Measurements from ENCODE around the gene EIF4G2.

Gene EIF4G2

DNA sequence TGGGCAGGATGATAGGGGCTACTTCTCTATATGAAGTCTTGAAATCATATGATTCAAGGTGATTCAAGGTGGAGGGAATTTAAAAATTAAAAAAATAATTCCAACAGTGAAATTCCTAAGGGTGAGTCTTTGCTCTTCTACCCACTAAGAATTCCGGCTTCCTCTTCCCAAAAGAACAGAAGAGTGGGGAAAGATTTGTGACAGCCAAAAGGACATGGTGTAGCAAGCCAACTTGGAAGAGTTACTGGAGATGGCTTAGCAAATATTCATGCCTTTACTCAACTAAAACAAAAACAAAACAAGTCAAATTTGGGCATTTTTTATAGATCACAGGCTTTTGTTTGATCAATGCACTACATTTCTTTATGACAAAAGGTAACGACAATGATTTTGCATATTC lies 36.9 kb upstream of the EIF4G2 start:
- TF ChIP-seq ZNF423 (tag by site-specific recombination; IDR thresholded peaks at IDR 0.05) (no peak), ZIC2 (tag by site-specific recombination; IDR thresholded peaks at IDR 0.05) (no peak)
- Histone ChIP-seq H3K9me3 (ENCODE audit: control insufficient read depth, insufficient read depth, low read depth, low read length) (no peaks in the 10 kb centered on the region), H3K4me3 (ENCODE audit: low read depth, low read length) (no peak overlapping the region), H3K27ac (ENCODE audit: extremely low read depth, low read depth, low read length) (no peak overlapping the region), H3K36me3 (ENCODE audit: control insufficient read depth in 2 of 2, insufficient read depth in 1 of 2, low read length in 2 of 2) (no peaks in the 10 kb centered on the region), H3K4me1 (ENCODE audit: control insufficient read depth, insufficient read depth, low read length) (no peaks in the 10 kb centered on the region)
- CTCF ChIA-PET, result no interaction called here
- POLR2A ChIA-PET, result interaction anchor here (0.6 to 4.3 kb wide), 2 partner anchors 36 to 84 kb away, joined by 3 to 35 read pairs; partner anchors contain the start of gene EIF4G2

GRCh38 chr11:10844796-10845195 lies 36.1 kb upstream of the EIF4G2 start:
- Histone ChIP-seq H3K9me3 (ENCODE audit: control insufficient read depth, insufficient read depth, low read depth, low read length) (no peaks in the 10 kb centered on the region), H3K4me1 (ENCODE audit: control insufficient read depth, insufficient read depth, low read length) (no peaks in the 10 kb centered on the region), H3K36me3 (ENCODE audit: control insufficient read depth in 2 of 2, insufficient read depth in 1 of 2, low read length in 2 of 2) (no peaks in the 10 kb centered on the region), H3K27ac (ENCODE audit: extremely low read depth, low read depth, low read length) (no peak overlapping the region), H3K4me3 (ENCODE audit: low read depth, low read length) (no peak overlapping the region)
- TF ChIP-seq TSHZ1 (tag by site-specific recombination; IDR thresholded peaks at IDR 0.05; ENCODE audit: borderline replicate concordance) (no peak), ZNF660 (tag by site-specific recombination; IDR thresholded peaks at IDR 0.05) (no peak), ZNF707 (tag by site-specific recombination; IDR thresholded peaks at IDR 0.05) (no peak), ZSCAN30 (tag by site-specific recombination; IDR thresholded peaks at IDR 0.05) (no peak), SCRT2 (tag by site-specific recombination; IDR thresholded peaks at IDR 0.05) (no peak), ZXDB (tag by site-specific recombination; IDR thresholded peaks at IDR 0.05) (no peak), ZNF624 (tag by site-specific recombination; IDR thresholded peaks at IDR 0.05) (no peak)
- ChIA-PET POLR2A (no interaction called here), CTCF (interaction anchor here (0.7 kb wide), 1 partner anchor 52 kb away, joined by 4 read pairs; no protein-coding TSS in a partner anchor)

DNA sequence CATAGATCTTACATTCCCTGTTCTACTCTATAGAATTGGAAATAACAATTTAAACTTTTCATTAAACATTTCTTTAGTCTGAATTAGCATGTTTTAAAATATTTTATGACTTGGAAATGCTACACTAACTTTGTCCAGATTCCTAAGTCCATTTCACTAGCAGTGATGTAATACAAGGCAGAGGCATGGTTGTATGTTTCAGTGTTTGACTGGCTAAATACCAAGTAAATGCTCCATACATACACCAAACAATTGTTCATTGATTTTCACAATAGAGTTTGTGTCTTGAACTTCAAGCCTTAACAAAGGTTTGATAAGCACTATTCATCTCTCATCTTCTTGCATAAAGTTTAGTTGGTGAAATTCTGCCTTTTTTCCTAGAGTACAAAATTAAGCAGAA lies 35.6 kb upstream of the EIF4G2 start:
- ChIA-PET POLR2A (interaction anchor here (1.4 kb wide), 1 partner anchor 35 kb away, joined by 4 read pairs; the partner anchor contains the start of gene EIF4G2), CTCF (interaction anchor here (0.7 to 1.1 kb wide), 2 partner anchors 14 to 52 kb away, joined by 3 to 4 read pairs; partner anchors contain the start of gene ZBED5)
- Histone ChIP-seq H3K36me3 (ENCODE audit: control insufficient read depth in 2 of 2, insufficient read depth in 1 of 2, low read length in 2 of 2) (no peaks in the 10 kb centered on the region), H3K4me3 (ENCODE audit: low read depth, low read length) (no peak overlapping the region), H3K4me1 (ENCODE audit: control insufficient read depth, insufficient read depth, low read length) (no peaks in the 10 kb centered on the region), H3K9me3 (ENCODE audit: control insufficient read depth, insufficient read depth, low read depth, low read length) (no peaks in the 10 kb centered on the region), H3K27ac (ENCODE audit: extremely low read depth, low read depth, low read length) (no peak overlapping the region)
- TF ChIP-seq ZNF529 (tag by site-specific recombination; IDR thresholded peaks at IDR 0.05; ENCODE audit: insufficient replicate concordance) (no peak), ZNF416 (tag by site-specific recombination; IDR thresholded peaks at IDR 0.05) (no peak), ZNF510 (tag by site-specific recombination; IDR thresholded peaks at IDR 0.05; ENCODE audit: insufficient replicate concordance) (no peak), ZNF596 (tag by site-specific recombination; IDR thresholded peaks at IDR 0.05) (no peak), ZBTB48 (tag by site-specific recombination; IDR thresholded peaks at IDR 0.05) (no peak), ZNF544 (tag by site-specific recombination; IDR thresholded peaks at IDR 0.05) (no peak)
- TF ChIP-seq, protein P1, sequence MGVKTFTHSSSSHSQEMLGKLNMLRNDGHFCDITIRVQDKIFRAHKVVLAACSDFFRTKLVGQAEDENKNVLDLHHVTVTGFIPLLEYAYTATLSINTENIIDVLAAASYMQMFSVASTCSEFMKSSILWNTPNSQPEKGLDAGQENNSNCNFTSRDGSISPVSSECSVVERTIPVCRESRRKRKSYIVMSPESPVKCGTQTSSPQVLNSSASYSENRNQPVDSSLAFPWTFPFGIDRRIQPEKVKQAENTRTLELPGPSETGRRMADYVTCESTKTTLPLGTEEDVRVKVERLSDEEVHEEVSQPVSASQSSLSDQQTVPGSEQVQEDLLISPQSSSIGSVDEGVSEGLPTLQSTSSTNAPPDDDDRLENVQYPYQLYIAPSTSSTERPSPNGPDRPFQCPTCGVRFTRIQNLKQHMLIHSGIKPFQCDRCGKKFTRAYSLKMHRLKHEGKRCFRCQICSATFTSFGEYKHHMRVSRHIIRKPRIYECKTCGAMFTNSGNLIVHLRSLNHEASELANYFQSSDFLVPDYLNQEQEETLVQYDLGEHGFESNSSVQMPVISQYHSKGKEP (tag by site-specific recombination; IDR thresholded peaks at IDR 0.05), result no peak

Measured in HEK293 (cell line).